Measurements from ENCODE around the gene ERP29. TPM values are rescaled to one million over a fixed set of nuclear protein-coding genes. Genes with fewer than 3 reads are reported as not detected.

The ERP29 gene
- total and polyA plus RNA-seq, 2 of the 13 experiments (the other 11 are each of a cell fraction or from before 2014, with no cell fraction given), result 111 to 147 TPM

GRCh38 chr12:112013601-112014402 is 576 bp downstream of the ERP29 start (continued):
- TF ChIP-seq USF2 (IDR thresholded peaks at IDR 0.05; ENCODE audit: low read depth, low read length) (no peak), USF2 (CRISPR knock-in tag; IDR thresholded peaks at IDR 0.05; ENCODE audit: borderline replicate concordance) (peak; percentile 87; the same call in 1 of the 2 replicates), PAF1 (CRISPR knock-in tag; IDR thresholded peaks at IDR 0.05) (peak; percentile 47; the same call in 1 of the 2 replicates), ZNF800 (CRISPR knock-in tag; IDR thresholded peaks at IDR 0.05) (0 out of 2 replicates have a peak, but pooled peaks have one; percentile 14), GPN1 (CRISPR knock-in tag; IDR thresholded peaks at IDR 0.05; ENCODE audit: borderline replicate concordance) (no peak), STAT5B (CRISPR knock-in tag; IDR thresholded peaks at IDR 0.05) (no peak), ZNF792 (CRISPR knock-in tag; IDR thresholded peaks at IDR 0.05) (0 out of 2 replicates have a peak, but pooled peaks have one; percentile 75), ARNT2 (CRISPR knock-in tag; IDR thresholded peaks at IDR 0.05; ENCODE audit: low read depth) (no peak), ZNF674 (CRISPR knock-in tag; IDR thresholded peaks at IDR 0.05; ENCODE audit: low read depth) (peak; percentile 61; the same call in 1 of the 2 replicates), SP2 (CRISPR knock-in tag; IDR thresholded peaks at IDR 0.05) (no peak; the same call in 1 of the 2 replicates), FLYWCH1 (CRISPR knock-in tag; IDR thresholded peaks at IDR 0.05) (0 out of 2 replicates have a peak, but pooled peaks have one; percentile 78), U2AF1 (optimal IDR thresholded peaks at IDR 0.05; ENCODE audit: low read depth, low read length) (no peak), IKZF5 (CRISPR knock-in tag; IDR thresholded peaks at IDR 0.05) (no peak; the same call in 1 of the 2 replicates), ETV5 (CRISPR knock-in tag; IDR thresholded peaks at IDR 0.05; ENCODE audit: borderline replicate concordance) (peak; percentile 24; the same call in 1 of the 2 replicates), DZIP1 (CRISPR knock-in tag; IDR thresholded peaks at IDR 0.05) (no peak), KDM6A (CRISPR knock-in tag; IDR thresholded peaks at IDR 0.05; ENCODE audit: low read depth) (no peak), RBFOX2 (IDR thresholded peaks at IDR 0.05; ENCODE audit: low read depth, low read length) (peak; percentile 30), ELF1 (CRISPR knock-in tag; IDR thresholded peaks at IDR 0.05) (no peak; the same call in 1 of the 2 replicates), ZNF160 (CRISPR knock-in tag; IDR thresholded peaks at IDR 0.05) (no peak; the same call in 1 of the 2 replicates), TP53 (CRISPR knock-in tag; conservative IDR thresholded peaks at IDR 0.05) (no peak), ZBTB38 (CRISPR knock-in tag; IDR thresholded peaks at IDR 0.05) (no peak), MTA3 (CRISPR knock-in tag; IDR thresholded peaks at IDR 0.05) (no peak), ARNTL (CRISPR knock-in tag; IDR thresholded peaks at IDR 0.05) (no peak)
